Femur (tissue), 1 donor: Measurements from ENCODE around the gene LDLRAD4.
A peak's percentile ranks its signal among the peaks of the same experiment; 100 is the strongest.
"Not testable (repeated sequence)": the region's sequence is repeated elsewhere in the genome, so short reads cannot be mapped to it uniquely, and the experiment has no call there.

Source experiments
- DNase-seq: peaks from one replicate; pipeline ENCODE4 v3.0.0-alpha.2; 2017

The LDLRAD4 gene

DNA sequence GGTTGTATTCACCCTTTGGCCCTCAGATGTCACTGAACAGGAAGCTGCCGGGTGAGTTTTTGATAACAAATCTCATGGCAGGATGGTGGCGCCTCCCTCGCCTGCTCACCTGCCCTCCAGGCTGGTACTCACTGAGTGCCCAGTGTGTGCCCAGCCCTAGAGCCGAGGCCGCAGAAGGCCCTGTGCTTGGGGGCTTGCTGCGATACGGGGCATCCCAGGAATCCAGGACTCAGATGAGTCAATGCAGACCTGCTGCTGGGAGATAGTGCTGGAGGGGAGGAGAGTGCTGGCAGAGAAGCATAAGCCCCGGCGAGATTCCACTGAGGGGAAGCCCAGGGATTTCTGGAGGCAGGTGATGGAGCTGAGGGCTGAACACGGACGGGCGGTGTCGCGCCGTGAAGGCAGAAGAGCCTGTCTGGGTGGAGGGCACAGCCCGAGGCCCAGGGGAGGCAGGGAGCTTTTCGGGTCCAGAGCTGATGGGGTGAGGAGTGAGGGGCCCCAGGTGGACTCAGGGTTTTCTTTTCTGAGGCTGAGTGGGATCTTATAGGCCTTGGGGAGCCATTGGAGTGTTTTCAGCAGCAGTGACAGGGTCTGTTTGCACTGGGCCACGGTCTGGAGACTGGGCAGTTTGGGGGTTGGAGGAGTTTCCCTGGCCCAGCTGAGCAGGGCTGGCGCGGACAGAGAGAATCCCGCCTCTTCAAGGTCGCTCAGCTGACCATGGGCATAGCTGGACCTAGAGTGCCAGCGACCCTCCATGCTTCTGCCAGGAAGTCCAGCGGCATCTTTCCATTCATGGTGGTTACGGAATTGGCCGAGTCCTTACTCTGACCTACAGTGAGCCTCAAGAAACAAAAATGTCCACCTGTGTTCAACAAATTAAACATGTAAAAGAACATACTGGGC, 35.5 kb downstream of the LDLRAD4 start:
- no peak for DNase-seq

DNA sequence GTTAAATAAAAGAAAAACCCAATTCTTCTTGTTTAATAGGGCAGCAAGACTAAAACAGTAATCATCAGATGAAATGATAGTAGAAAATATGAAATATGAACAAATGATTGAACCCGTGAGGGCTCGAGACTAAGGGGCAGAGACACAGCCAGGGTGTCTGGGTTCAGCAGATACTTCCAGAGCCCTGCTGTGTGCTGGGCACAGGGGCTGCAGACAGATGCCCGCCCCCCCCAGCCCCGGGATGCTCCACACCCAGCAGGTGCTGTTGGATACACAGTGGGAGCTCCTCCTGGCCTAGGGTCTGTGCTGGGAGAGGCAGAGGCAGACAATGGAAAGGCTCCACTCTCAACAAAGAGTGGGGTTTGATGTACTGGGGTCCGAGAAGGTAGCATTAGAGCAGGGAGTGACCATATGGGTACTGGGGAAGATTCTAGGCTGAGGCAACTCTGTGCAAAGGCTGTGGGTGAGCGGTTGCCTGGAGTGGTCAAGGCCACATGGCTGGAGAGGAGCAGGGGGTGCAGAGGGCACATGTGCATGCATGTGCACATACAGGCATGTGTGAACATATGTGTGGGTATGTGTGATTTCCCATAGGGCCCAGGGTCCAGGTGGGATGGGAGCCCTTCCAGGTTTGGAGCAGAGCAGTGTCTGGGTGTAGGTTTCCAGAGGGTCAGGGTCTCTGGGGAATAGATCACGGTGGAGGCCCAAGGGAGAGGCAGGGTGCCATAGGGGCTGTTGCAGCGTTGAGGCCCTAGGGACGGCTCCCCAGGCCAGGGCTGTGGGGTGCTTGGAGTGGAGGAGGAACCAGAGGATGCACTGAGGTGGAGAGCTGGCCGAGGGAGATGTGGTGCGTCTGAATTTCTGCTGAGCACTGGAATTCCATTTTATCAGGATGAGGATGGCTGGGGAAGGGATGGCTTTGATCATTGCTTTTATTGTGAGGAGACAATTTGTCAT, 36.7 kb downstream of the LDLRAD4 start:
- DNase-seq = no peak

DNA sequence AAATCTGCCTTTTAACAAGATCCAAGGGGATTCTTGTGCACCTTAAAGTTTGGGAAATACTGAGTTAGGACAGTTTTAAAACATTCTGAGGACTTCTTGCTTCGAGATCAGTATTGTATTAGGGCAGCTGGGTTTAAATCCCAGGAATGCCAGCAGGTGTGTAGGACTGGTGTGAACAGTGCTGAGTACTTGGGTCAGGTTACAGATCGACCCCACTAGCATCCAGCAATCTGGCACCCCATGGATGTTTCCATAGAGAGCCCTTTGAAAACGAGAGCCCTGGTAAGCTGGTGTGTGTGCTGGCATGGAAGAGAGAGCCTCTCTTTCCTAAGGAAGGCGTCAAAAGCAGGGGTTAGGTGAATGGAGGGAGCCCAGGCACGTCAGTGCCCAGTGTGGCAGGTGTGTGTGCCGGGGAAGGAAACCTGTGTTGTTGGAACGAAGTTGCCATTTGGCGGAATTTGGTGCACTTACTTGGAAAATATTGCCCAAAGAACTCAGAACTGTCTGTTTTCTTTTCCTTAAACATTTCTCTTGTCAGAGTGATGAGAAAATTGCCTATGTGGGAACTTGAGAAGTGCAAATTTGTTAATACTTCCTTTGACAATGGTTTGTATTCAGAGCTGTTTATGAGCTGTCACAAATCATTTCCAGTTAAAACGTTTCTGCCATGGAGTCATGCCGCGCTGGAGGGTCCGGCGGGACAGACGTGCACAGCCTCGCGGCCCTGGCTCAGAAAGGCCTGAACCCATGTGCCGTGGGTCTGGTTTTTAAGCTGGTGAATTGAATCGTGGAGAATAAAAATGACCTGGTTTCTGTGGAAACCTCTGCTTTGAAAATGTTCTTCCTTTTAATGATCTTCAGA, 38.1 kb downstream of the LDLRAD4 start:
- DNase-seq = peak; percentile 12

DNA sequence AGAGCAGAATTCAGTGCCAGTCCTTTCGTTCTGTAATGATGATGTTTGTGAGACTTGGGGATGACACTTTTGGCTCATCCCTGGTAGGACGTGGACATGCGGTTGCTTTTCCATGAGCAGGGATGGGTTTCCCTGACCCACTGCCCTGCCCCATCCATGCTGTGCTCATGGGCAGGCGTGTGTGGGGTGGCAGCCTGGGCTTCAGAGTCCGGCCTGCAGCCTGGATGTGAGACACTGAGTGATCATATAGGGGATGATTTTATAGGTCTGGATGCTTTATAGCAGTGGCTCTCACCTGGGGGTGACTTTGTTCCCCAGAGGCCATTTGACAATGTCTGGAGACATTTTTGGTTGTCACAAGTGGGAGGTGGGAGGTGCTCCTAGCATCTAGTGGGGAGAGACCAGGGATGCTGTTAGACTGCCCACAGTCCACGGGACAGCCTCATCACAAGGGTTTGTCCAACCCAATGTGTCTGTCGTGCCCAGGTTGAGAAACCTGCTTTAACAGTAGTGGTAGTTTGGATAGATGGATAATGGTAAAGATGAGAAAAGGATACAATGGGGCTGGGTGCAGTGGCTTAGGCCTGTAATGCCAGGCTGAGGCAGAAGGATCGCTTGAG, 38.9 kb downstream of the LDLRAD4 start:
- no peak for DNase-seq

DNA sequence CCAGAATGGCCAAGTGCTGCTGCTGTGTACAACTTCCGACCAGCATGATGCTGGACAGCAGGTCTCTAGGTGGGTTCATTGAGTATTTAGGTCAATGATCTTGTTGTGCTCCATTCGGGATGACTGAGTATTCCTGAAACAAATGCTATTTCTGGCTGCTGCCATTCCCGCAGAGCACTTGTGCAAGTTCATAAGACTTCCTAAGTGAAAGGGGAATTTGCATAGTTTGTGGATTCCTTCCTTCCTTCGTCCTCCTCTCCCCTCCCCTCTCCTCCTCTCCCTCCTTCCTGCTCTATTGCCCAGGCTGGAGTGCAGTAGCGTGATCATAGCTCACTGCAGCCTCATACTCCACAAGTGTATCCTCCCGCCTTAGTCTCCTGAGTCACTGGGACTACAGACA, 40.4 kb downstream of the LDLRAD4 start:
- DNase-seq = no peak

DNA sequence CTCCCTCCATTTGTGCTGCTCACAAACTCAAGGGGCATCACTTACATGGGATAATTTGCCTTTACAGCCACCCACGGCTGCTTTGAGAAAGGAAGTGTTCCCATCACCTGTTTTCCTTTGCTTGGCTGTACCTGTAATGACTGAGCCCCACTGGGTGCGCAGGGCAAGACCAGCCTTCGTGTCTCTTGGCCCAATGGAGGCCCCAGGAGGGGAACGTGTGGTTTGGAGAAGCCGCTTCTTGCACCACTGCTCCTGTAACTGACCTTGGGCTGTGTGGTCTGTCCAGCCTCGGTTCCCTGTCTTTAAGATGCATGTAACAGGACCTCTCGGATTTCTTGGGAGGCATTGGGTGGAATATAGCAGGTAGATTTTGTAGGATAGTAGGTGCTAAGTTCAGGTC, 41.1 kb downstream of the LDLRAD4 start:
- DNase-seq = no peak

DNA sequence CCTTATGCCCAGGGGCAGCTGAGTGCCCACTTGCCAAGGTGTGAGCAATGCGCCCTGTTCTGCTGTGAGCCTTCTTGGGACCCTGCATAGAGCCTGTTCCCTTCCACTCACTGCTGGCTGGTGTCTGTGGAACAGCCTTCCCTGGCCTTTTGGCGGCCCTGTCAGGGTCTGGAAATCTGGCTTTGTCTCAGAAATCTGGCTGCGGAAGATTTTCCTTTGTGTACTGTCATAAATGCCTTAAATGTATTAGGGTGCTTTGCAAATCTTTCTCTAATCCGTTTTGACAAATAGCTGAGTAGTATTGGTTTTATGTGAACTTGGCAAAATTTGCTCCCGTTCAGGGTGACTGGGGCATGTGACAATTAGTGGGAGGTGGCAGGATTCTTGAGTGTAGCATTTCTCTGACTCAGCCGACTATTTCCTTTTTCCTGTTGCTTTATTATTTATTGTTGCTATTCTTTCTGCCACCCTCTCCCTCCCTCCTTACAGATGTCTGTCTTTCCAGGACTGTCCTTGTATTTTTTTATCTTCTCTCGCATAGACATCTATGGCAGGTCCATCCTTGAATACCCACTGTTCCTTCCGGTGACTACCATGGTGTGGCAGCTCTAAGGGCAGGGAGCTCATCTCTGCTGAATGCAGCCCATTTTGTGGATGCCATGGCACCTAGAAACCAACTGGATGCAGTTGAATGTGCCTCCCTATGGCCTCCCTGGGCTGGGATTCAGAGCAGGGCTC, 41.8 kb downstream of the LDLRAD4 start:
- no peak for DNase-seq

DNA sequence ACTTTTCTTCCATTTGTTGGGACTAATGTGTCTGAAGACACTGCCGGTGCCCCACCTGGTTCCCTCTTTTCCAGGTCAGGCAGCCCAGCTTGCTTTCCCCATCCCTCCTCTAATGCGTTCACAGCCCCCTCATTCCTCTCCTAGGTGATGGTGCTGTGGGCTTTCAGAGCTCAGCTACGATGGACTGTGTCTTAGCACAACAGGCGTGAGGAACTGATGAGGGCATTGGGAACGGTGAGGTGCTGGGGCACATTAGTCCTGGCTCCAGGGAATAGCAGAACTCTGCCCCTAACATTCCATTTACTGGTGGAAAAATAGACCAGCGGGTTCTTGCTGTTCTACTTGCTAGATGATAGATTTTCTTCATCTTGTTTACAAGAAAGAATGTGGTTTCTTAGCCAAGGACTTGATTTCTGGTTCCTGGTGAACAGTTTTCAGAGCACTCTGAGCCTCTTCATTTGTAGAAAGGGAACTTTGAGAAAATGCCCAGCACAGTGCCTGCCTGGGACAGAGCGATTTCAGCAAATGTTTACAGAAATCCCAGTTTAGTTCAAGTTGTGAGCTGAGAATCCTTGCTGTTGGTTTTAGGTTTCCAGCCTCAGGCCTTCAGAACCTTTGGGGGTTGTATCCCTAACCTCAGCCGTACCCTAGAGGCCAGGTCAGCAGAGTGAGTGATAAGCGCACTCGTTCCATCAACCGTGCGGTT, 42.5 kb downstream of the LDLRAD4 start:
- DNase-seq = no peak

DNA sequence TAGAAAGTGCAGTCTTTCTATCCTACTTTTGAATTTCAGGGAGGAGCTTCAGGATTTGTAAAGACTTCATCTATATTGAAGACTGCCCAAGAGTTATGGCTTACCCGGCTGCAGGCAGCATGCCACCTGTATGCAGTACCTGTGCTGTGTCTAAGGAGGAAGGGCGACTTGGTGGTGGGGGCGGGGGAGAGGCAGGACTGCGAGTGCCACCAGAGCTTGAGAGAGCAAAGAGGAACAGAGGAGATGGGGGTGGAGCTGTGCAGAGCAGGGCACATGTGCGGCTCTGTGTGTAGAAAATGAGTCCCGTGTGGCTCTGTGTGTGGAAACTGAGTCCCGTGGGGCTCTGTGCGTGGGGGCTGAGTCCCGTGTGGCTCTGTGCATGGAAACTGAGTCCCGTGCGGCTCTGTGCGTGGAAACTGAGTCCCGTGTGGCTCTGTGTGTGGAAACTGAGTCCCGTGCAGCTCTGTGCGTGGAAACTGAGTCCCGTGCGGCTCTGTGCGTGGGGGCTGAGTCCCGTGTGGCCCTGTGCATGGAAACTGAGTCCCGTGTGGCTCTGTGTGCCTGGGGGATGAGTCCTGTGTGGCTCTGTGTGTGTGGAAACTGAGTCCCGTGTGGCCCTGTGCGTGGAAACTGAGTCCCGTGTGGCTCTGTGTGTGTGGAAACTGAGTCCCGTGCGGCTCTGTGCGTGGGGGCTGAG, 43.2 kb downstream of the LDLRAD4 start:
- no peak for DNase-seq

DNA sequence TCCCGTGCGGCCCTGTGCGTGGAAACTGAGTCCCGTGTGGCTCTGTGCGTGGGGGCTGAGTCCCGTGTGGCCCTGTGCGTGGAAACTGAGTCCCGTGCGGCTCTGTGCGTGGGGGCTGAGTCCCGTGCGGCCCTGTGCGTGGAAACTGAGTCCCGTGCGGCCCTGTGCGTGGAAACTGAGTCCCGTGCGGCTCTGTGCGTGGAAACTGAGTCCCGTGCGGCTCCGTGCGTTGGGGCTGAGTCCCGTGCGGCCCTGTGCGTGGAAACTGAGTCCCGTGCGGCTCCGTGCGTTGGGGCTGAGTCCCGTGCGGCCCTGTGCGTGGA, 43.8 kb downstream of the LDLRAD4 start:
- DNase-seq = not testable (repeated sequence)

DNA sequence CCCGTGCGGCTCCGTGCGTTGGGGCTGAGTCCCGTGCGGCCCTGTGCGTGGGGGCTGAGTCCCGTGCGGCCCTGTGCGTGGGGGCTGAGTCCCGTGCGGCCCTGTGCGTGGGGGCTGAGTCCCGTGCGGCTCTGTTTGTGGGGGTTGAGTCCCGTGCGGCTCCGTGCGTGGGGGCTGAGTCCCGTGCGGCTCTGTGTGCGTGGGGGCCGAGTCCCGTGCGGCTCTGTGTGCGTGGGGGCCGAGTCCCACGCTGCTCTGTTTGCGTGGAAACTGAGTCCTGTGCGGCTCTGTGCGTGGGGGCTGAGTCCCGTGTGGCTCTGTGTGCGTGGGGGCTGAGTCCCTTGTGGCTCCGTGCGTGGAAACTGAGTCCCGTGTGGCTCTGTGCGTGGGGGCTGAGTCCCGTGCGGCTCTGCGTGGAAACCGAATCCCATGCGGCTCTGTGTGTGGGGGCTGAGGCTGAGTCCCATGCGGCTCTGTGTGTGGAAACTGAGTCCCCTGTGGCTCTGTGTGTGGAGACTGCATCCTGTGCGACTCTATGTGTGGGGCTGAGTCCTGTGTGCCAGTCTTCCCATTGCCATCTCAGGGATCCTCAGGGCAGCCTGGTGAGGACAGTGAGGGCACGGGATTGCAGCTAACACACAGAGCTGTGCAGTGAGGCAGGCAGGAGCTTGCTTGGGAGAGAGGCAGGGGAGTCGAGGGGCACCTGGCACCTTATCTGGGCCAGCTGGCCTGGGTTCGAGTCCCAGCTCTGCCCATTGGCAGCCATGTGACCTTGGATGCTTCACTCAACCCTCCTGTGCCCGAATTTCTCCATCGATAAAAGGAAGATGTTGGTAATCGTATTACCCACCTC, 44.5 kb downstream of the LDLRAD4 start:
- DNase-seq = no peak

DNA sequence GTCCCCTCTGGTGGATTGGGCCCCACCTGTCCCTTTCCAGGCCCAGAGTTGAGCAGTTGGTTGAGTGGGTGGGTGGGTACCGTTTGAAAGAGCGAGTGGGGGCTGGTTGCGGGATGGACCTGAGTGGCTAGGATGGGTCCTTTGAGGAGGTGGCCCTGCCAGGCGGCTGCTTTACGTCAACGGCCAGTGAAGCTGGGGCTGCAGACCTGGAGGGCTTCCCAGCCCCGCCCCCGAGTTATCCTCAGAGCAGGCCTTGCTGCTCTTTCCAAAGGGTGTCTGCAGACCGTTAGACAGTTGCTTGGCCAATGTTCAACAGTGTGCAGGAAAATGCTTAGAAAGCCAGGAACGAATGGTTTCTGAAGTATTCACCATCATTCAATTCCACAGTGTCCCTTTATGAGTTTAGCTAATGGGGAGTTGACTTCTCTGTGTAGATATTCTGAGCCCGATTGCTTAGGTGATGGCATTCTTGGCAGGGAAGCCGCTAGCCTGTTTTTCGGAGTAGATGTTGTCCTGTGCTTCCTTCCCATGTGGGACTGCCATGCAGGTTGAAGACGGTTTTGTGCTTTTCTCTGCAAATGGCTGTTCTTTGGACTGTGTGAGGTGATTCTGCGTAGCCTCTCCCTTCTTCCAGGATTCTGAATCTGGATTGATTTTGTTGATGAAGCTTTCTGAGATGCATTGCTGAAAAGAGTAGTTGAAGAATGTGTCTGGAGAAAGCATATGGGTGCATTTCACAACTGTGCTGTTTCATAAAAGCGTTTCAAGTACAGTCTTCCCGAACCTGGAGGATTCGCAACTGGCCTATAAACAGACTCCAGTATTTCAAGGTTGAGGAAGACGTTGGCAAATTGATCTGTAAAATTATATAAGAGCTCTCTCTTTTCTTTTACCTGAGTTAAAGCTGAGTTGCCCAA, 45.8 kb downstream of the LDLRAD4 start:
- DNase-seq = peak; percentile 84

DNA sequence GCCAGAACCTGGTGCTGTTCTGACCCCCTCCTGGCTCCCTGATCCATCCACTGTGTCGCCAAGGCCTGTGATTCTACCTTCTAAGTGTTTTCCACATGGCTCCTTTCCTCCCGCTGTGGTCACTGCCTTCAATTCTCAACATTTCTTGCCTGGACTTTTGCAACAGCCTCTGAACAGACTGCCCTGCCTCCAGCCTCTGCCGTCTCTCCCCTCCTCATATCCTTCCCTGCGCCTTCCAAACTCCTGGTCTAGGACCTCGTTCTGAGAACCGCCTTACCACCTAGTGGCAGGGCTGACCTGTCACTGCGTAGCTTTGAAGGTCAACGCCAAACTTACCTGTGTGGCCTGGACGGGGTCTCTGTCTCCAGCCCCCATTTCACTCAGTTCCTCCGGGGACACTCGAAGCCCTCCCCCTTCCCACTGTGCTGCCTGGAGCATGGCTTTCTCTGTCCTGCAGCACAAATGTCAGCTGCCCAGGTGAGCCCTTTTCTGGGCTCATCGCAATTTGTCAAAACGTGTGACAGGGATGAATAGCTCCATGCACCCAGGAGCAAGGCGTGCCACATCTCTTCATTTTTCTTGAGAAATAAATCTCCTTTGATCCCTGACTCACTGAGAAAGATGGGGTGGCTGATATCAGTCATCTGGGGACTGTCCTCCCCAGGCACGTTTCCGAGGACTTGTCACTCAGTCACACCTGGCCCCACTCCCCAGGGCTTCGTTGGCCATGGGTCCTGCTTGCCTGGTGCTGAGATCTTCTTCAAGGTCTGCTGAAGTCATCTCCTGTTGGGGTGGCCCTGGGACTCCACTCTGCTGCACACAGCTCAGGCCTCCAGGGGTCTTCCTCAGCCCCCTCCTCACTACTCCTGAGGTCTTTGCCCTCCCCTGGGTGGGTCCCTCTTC, 46.7 kb downstream of the LDLRAD4 start:
- DNase-seq = no peak

DNA sequence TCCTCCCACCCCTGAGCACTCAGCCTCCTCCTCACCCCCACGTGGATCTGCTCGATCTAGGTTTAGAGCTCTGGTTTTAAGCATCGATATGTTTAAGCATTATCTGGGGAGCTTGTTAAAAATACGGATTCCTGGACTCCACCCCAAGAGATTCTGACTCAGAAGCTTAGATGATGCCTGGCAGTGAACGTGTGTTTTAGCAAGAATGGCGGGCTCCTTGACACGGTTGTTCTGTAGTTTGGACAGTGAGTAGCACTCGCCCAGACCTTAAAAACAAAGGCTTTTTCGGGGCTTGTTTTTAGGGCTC, 47.3 kb downstream of the LDLRAD4 start:
- DNase-seq = no peak

DNA sequence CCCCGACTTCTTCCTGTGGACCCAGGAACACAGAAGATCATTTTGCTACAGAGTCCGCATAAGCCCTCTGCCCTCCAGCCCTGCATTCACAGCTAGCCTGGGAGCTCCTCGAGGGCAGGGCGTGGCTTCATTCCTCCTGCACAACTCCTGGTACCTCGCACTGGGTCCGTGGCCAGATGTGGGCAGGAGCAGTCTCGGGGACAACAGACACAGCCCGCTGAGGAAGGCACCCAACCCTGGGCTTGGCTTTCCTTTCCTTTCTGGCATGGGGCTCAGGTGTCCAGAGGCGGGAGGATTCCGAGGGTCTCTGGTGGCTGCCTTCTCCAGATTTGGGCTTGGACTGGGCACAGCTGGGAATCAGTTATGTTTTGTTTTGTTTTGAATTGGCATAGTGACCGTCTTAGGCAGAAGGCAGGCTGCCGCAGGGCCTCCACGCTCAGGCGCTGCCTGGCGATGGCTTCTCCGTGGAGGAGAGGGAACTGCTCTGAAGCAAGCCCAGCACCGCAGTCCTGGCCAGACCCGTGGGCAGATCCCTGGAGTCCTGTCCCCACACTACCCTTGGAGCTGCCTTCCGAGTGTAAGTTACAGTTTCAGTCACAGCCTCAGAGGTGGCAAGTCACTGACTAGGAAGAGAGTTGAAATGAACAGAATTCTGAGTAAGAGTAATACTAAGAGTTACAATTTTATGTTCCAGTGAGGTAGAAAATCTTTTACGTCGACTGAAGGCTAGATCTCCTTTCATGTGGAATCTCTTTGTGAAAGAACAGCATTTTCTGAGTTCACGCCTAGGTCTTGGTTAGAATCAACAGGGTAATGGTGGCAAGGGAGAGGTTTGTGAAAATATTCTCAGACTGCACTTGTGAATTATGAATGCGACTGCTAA, 47.9 kb downstream of the LDLRAD4 start:
- peak; percentile 74 for DNase-seq

DNA sequence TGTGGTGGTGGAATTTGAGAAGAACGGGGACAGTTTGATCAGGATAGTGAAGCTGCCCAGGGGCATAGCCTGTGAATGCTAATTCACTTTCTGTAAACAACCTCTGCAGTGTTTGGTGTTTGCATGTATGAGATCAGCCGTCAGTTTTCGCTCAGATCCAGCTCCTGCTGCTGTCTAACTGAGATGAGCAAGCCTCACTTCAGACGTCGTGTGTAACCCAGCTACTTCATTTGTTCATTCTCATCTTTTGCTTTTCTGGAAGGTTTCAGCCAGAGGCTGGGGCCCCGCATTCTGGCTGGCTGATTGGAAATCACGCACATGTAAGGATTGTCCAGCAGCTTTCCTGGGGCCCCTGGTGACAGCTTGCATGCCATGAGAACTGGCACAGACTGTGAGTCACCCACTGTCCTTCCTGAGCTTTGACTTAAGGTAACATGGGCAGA, 48.9 kb downstream of the LDLRAD4 start:
- no peak for DNase-seq
